Skeletal muscle tissue (tissue), 4 donors: ENCODE data around the gene ACYP2. TPM values are rescaled to one million over a fixed set of nuclear protein-coding genes. Genes with fewer than 3 reads are reported as not detected.

Source experiments
- H3K27ac ChIP-seq: one replicate; pipeline ENCODE4 v1.7.0; 2013; ENCODE audit warnings: mild to moderate bottlenecking, low read depth, low read length, inconsistent platforms
- H3K27me3 ChIP-seq, 3 donors: one replicate each; pipeline ENCODE4 v1.7.0; 2013; ENCODE audit warnings: low read length in 3 of 3; ENCODE audit not compliant: control insufficient read depth in 3 of 3, insufficient read depth in 3 of 3
- H3K36me3 ChIP-seq, 3 donors: one replicate each; pipeline ENCODE4 v1.7.0; 2013; ENCODE audit warnings: low read length in 3 of 3; ENCODE audit not compliant: control insufficient read depth in 3 of 3, insufficient read depth in 3 of 3
- H3K4me1 ChIP-seq, 3 donors: one replicate each; pipeline ENCODE4 v1.7.0; 2013; ENCODE audit warnings: low read length in 3 of 3, mild to moderate bottlenecking in 3 of 3; ENCODE audit not compliant: control insufficient read depth in 3 of 3, insufficient read depth in 3 of 3
- H3K4me3 ChIP-seq, 3 donors: one replicate each; pipeline ENCODE4 v1.7.0; 2013; ENCODE audit warnings: low read length in 3 of 3
- H3K9ac ChIP-seq, 3 donors: one replicate each; pipeline ENCODE4 v1.7.0; 2013; ENCODE audit warnings: low read length in 3 of 3, mild to moderate bottlenecking in 3 of 3, moderate library complexity in 2 of 3, low read depth in 1 of 3
- H3K9me3 ChIP-seq, 3 donors: one replicate each; pipeline ENCODE4 v1.7.0; 2013; ENCODE audit warnings: low read length in 3 of 3; ENCODE audit not compliant: control insufficient read depth in 3 of 3
- total RNA-seq: library from RNA; depleted of rRNA; stranded (reverse); fragments of >200 nt; gene quantifications from one replicate; pipeline ENCODE4 v1.2.3, GENCODE V29; 2014
- donor health status: Osteomylitis.

Gene ACYP2
- total RNA-seq, 1 donor from 2014 or later, result 13.0 TPM

- Histone ChIP-seq H3K27ac (no peak overlapping the region), H3K9me3 (no peaks in the 10 kb centered on the region), H3K4me3 (no peak overlapping the region), H3K4me1 (peaks cover 0 to 14% (median 7%) of the 10 kb centered on the region in 3 donors), H3K9ac (no peak overlapping the region), H3K27me3 (no peaks in the 10 kb centered on the region), H3K36me3 (no peaks in the 10 kb centered on the region)
Observed at GRCh38 chr2:54207666-54208195, 92.3 kb downstream of the ACYP2 start.

DNA sequence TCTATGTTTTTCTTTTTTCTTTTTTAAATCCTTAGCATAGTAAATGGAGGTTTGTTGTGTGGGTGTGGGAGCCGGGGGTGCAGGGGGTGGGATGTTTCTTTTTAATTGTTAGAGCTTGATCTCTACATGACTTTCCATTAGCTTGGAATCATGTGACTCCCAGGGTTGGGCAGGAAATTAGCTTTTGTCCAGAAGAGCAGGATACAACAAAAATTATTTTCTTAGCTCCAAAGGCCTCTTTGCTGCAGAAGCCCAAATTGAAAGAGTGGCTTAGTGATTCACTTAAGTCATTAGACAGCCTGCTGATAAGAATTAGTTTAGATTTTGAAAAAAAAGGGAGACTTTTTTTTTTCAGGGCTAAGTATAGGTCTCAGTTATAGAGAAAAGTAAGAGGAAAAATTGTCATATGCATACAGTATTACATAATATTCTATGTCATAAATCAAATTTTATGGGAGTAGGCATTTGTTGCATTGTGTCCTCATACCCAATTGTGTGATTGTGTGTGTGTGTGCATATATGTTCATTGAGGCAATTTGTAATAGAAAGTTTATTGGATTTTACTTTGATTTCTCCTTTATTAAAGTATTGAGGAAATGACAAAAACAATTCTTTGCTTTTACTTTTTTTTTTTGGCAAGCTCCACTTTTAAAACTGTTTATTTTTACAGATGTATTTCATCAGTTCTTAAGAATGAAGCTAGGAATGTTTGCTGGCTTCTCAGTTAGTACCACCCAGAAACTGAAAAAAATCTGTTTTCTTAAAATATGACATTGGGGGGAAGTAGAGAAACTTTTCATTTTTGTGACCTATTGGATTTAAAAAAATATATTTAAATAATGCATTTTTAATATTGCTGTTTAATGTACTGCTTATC is 93.2 kb downstream of the ACYP2 start:
- peak overlapping the region in 1 of 3 donors; percentile 17 for H3K9ac ChIP-seq
- H3K4me1 ChIP-seq, result peaks cover 0 to 14% (median 7%) of the 10 kb centered on the region in 3 donors
- no peaks in the 10 kb centered on the region for H3K36me3 ChIP-seq
- no peak overlapping the region for H3K4me3 ChIP-seq
- H3K27ac ChIP-seq, result no peak overlapping the region
- no peaks in the 10 kb centered on the region for H3K27me3 ChIP-seq
- H3K9me3 ChIP-seq, result no peaks in the 10 kb centered on the region

- no peaks in the 10 kb centered on the region for H3K9me3 ChIP-seq
- H3K27me3 ChIP-seq, result no peaks in the 10 kb centered on the region
- peaks cover 0 to 14% (median 7%) of the 10 kb centered on the region in 3 donors for H3K4me1 ChIP-seq
- no peak overlapping the region for H3K4me3 ChIP-seq
- H3K36me3 ChIP-seq, result no peaks in the 10 kb centered on the region
- no peak overlapping the region for H3K27ac ChIP-seq
- H3K9ac ChIP-seq, result no peak overlapping the region
Observed at GRCh38 chr2:54209379-54209778, 94.0 kb downstream of the ACYP2 start.

GRCh38 chr2:54212456-54212855 is 97.0 kb downstream of the ACYP2 start:
- Histone ChIP-seq H3K4me1 (peaks cover 0 to 14% (median 7%) of the 10 kb centered on the region in 3 donors), H3K27me3 (no peaks in the 10 kb centered on the region), H3K27ac (no peak overlapping the region), H3K9me3 (no peaks in the 10 kb centered on the region), H3K36me3 (no peaks in the 10 kb centered on the region), H3K9ac (no peak overlapping the region), H3K4me3 (no peak overlapping the region)

DNA sequence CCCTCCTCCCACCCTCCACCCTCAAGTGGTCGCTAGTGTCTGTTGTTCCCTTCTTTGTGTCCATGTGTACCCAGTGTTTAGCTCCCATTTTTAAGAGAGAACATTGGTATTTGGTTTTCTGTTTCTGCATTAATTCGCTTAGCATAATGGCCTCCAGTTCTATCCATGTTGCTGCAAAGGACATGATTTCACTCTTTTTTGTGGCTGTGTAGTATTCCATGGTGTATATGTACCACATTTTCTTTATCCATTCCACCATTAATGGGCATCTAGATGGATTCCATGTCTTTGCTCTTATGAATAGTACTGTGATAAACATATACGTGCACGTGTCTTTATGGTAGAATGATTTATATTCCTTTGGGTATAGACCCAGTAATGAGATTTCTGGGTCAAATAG is 97.7 kb downstream of the ACYP2 start:
- Histone ChIP-seq H3K27ac (no peak overlapping the region), H3K27me3 (no peaks in the 10 kb centered on the region), H3K4me3 (no peak overlapping the region), H3K4me1 (peaks cover 0 to 10% (median 4%) of the 10 kb centered on the region in 3 donors), H3K36me3 (no peaks in the 10 kb centered on the region), H3K9me3 (no peaks in the 10 kb centered on the region), H3K9ac (no peak overlapping the region)

GRCh38 chr2:54224997-54225396 is 109.6 kb downstream of the ACYP2 start:
- H3K27me3 ChIP-seq, result no peaks in the 10 kb centered on the region
- no peak overlapping the region for H3K27ac ChIP-seq
- no peak overlapping the region for H3K9ac ChIP-seq
- H3K36me3 ChIP-seq, result no peaks in the 10 kb centered on the region
- H3K4me1 ChIP-seq, result peaks cover 0 to 19% (median 0%) of the 10 kb centered on the region in 3 donors
- no peaks in the 10 kb centered on the region for H3K9me3 ChIP-seq
- H3K4me3 ChIP-seq, result no peak overlapping the region

GRCh38 chr2:54226260-54226659 is 110.8 kb downstream of the ACYP2 start:
- H3K27ac ChIP-seq, result no peak overlapping the region

DNA sequence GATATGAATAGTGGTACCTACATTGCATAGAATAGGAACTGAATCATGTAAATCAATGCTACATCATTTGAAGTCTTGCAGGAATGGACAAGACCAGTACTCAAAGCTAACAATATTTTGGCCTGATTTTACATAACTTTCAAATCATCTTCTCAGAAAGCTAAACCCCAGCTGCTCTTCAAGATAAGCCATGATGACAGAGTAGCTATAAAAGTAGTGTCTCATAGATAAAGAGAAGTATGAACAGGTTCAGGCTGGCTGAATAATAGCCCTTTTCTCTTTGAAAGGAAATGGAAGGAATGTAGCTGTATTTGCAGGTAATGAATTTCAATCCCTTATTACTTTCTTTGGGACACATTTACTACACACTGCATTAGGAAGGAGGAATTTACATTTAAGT is 112.4 kb downstream of the ACYP2 start:
- H3K4me3 ChIP-seq, result no peak overlapping the region
- no peak overlapping the region for H3K27ac ChIP-seq
- H3K4me1 ChIP-seq, result peaks cover 0 to 19% (median 0%) of the 10 kb centered on the region in 3 donors
- H3K9ac ChIP-seq, result no peak overlapping the region
- no peaks in the 10 kb centered on the region for H3K27me3 ChIP-seq
- no peaks in the 10 kb centered on the region for H3K9me3 ChIP-seq
- peaks cover 0 to 3% (median 0%) of the 10 kb centered on the region in 3 donors for H3K36me3 ChIP-seq

More at GRCh38 chr2:54226260-54226659, 110.8 kb downstream of the ACYP2 start:
- Histone ChIP-seq H3K27me3 (no peaks in the 10 kb centered on the region), H3K9ac (peak overlapping the region in 1 of 3 donors; percentile 7), H3K4me3 (no peak overlapping the region), H3K4me1 (peaks cover 0 to 19% (median 0%) of the 10 kb centered on the region in 3 donors), H3K9me3 (no peaks in the 10 kb centered on the region), H3K36me3 (no peaks in the 10 kb centered on the region)

DNA sequence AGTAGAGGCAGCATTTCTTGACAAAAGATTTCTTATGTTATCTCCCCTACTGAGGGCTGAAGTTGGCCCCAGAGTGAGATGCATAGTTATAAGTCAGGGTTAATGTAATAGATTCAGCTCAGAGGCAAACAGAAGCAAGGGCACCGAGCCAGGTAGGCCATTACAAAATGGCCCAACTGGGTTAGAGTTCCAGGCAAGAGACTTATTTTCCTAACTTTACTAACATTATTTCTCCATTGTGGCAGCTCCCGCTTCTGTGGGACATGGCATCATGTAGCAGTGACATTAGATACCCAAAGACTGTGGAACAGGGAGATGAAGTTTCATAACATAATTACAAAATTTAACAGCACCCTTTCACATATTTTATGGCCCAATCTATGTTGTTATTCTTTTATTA is 113.5 kb downstream of the ACYP2 start:
- Histone ChIP-seq H3K36me3 (peaks cover 0 to 3% (median 0%) of the 10 kb centered on the region in 3 donors), H3K4me3 (no peak overlapping the region), H3K4me1 (peaks cover 0 to 19% (median 0%) of the 10 kb centered on the region in 3 donors), H3K9ac (no peak overlapping the region), H3K27me3 (no peaks in the 10 kb centered on the region), H3K27ac (no peak overlapping the region), H3K9me3 (no peaks in the 10 kb centered on the region)
